Urinary bladder (tissue), 4 donors: ENCODE data around the gene WSB1. TPM values are rescaled to one million over a fixed set of nuclear protein-coding genes. Genes with fewer than 3 reads are reported as not detected.

ENCODE experiments used
- DNase-seq: peaks from one replicate; pipeline ENCODE4 v3.0.0-alpha.2; 2015; ENCODE audit errors: extremely low spot score
- H3K27ac ChIP-seq: one replicate; pipeline ENCODE4 v1.5.1; 2013; ENCODE audit warnings: low read depth, mild to moderate bottlenecking, moderate library complexity
- H3K36me3 ChIP-seq: one replicate; pipeline ENCODE4 v1.6.1; 2013; ENCODE audit warnings: mild to moderate bottlenecking, moderate library complexity; ENCODE audit not compliant: insufficient read depth
- H3K4me1 ChIP-seq: one replicate; pipeline ENCODE4 v1.6.1; 2013; ENCODE audit warnings: mild to moderate bottlenecking, moderate library complexity; ENCODE audit not compliant: insufficient read depth
- H3K4me3 ChIP-seq: one replicate; pipeline ENCODE4 v1.5.1; 2013; ENCODE audit warnings: low read depth, low read length
- WGBS: extraction: QIAGEN DNeasy Blood & Tissue Kit; methylation state at CpG from one replicate; pipeline ENCODE4 v1.1.7; 2013; 5-methylcytosine and 5-hydroxymethylcytosine counted together
- polyA plus RNA-seq: library from polyadenylated mRNA; stranded (reverse); fragments of 200-250 nt; gene quantifications from one replicate; pipeline ENCODE4 v1.2.3, GENCODE V29; 2013
- small RNA-seq: library from RNA; depleted of rRNA; stranded (forward); fragments of <200 nt; gene quantifications from one replicate; pipeline ENCODE3, GENCODE V24; 2014
- total RNA-seq: library from RNA; depleted of rRNA; stranded (reverse); fragments of >200 nt; gene quantifications from one replicate; pipeline ENCODE4 v1.2.3, GENCODE V29; 2014
- donor health status: healthy with polysubstance abuse.
- donor health status: healthy.

Gene WSB1
- total and polyA plus RNA-seq, 2 donors, result 118 to 400 TPM

DNA sequence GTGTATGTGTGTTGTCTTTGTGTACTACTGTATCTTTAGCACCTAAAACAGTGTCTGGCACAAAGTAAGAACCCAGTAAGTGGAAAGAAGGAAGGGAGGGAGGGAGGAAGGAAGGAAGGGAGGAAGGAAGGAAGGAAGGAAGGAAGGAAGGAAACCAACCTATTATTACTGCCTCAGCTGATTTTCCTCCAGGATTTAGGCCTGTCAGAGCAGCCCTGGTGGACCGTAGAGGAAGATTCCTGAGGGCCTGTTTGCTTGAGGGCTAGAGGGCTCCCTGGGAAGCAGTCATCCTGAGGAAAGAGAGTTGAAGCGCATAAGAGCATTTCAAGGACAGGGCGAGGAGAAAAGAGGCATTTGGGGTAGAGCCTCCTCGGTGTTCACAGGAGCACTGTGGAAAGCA lies 61.5 kb downstream of the WSB1 start:
- H3K4me3 ChIP-seq, result no peak overlapping the region
- H3K36me3 ChIP-seq, result no peaks in the 10 kb centered on the region
- no peaks in the 10 kb centered on the region for H3K4me1 ChIP-seq
- no peak for DNase-seq
- no peak overlapping the region for H3K27ac ChIP-seq
- WGBS, result 86% methylated on average over 4 of the region's 4 CpGs

DNA sequence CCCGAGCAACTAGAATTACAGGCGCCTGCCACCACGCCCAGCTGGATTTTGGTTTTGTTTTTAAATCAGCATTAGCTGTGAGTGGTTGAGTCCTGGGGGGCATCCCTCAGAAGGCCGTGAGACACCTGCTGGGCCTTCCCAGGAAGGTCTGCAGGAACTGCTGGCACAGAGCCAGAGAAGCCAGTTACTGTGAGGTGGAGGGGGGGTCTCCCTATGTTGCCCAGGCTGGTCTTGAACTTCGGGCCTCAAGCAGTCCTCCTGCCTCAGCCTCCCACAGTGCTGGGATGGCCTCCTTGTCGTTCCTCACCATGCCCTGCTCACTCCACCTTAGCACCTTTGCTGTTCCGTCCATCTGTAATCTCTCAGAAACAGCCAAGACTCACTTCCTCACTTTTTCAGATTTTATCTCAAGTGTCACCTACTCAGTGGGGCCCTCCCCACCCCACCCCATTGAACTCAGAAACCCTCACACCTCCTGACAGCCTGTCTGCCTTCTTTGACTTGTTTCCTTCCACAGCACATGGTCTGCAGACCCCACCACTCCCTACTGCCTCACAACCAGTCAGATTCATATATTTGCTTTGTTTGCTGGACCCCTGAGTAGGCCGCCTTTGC lies 62.3 kb downstream of the WSB1 start:
- WGBS, result 90% methylated on average over 8 of the region's 8 CpGs
- Histone ChIP-seq H3K27ac (no peak overlapping the region), H3K4me3 (no peak overlapping the region), H3K4me1 (no peaks in the 10 kb centered on the region), H3K36me3 (no peaks in the 10 kb centered on the region)
- no peak for DNase-seq

DNA sequence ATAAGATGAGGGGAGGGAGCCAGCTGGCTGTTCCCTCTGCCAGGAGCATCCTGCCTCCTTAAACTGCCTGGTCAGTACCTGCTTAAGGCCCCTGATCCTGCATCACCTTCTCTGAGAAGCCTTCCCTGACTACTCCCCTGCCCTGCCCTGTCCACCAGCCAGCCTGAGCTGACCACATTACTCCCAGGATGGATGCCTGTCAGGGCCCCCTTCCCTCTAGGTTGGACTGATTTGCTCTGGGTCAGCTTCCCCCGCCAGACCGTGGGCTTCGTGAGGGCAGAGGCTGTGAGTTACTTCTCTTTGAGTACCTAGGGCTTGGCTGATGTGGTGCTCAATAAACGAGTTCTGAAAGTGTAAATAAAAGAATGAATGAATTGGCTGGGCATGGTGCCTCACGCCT lies 63.3 kb downstream of the WSB1 start:
- H3K4me1 ChIP-seq, result no peaks in the 10 kb centered on the region
- no peak overlapping the region for H3K27ac ChIP-seq
- H3K4me3 ChIP-seq, result no peak overlapping the region
- 88% methylated on average over 5 of the region's 5 CpGs for WGBS
- DNase-seq, result no peak
- H3K36me3 ChIP-seq, result no peaks in the 10 kb centered on the region

DNA sequence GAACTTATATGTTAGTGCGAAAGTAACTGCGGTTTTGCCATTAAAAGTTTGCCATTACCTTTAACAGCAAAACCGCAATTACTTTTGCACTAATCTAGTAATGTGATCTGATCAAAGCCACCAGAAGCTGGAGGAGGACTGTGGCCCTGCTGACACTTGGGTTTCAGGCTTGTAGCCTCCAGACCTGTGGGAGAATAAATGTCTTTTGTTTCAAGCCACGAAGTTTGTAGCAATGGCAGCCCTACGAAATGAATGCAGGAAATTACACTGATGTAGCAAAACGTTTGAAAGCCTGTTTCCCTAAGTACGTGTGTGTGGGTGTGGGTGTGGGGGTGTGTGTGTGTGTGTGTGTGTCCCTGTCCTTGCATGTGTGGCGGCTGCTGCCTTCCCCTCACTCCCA lies 66.6 kb downstream of the WSB1 start:
- H3K36me3 ChIP-seq, result no peaks in the 10 kb centered on the region
- DNase-seq, result no peak
- WGBS, result 76% methylated on average over 8 of the region's 8 CpGs
- H3K4me3 ChIP-seq, result no peak overlapping the region
- H3K27ac ChIP-seq, result no peak overlapping the region
- H3K4me1 ChIP-seq, result no peaks in the 10 kb centered on the region

DNA sequence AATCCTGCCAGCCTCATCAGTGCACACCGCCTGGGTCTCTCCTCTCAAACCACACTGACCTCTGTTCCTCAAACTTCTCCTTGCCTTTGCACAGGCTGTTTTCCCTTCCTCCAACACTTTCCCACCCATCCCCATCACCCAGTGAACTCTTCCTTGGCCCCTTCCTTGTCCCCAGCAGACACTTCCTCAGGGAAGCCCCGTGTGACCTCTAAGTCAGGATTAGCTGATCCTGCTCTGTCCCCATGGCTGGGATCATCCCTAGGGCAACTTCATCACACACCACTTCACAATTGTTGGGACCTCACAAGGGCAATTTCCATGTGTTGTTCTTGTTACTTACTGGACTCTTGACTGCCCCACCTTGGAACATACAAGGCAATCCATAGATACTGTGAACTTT lies 67.8 kb downstream of the WSB1 start:
- no peak for DNase-seq
- 87% methylated on average over 2 of the region's 2 CpGs for WGBS

DNA sequence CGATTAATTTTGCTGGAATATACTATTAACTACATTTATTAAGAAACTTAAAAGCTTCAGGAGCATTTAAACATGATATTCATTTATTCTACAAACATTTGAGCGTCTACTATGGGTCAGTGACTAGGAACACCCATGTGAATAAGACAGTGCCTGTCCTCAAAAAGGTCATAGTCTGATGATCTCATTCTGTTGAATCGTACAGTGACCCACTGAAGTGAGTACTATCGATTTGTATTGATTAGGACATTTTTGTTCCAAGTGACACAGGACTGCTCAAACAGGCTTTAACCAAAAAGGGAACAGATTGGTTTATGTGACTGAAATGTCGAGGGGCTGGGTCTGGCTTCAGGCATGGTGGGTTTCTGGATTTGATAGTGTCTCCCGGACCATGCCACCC lies 68.6 kb downstream of the WSB1 start:
- DNase-seq, result no peak
- WGBS, result 80% methylated on average over 6 of the region's 6 CpGs
- Histone ChIP-seq H3K27ac (no peak overlapping the region), H3K4me3 (no peak overlapping the region), H3K36me3 (no peaks in the 10 kb centered on the region), H3K4me1 (no peaks in the 10 kb centered on the region)

More for the DNA sequence above, 67.8 kb downstream of the WSB1 start:
- H3K4me1 ChIP-seq, result no peaks in the 10 kb centered on the region
- H3K4me3 ChIP-seq, result no peak overlapping the region
- no peak overlapping the region for H3K27ac ChIP-seq
- no peaks in the 10 kb centered on the region for H3K36me3 ChIP-seq

DNA sequence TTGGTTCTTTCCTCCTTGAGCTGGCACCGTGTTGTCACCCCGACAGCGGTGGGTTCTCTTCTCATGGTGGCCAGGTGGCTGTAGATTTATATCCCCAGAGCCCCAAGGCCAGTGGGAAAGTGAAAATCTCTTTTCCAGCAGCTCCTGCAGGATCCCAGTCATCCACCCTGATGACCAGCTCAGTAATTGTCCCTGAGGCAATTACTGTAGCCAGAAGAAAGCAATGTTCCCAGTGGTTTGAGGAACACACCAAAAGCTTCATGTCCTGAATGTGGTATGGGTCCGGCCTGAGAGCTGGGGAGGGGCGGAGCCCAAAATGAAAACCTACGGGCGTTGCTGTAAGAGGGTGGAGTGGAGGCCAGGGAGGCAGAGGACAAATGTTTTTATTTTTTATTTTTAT lies 69.0 kb downstream of the WSB1 start:
- WGBS, result 78% methylated on average over 7 of the region's 7 CpGs
- no peak overlapping the region for H3K4me3 ChIP-seq
- no peak for DNase-seq
- no peaks in the 10 kb centered on the region for H3K36me3 ChIP-seq
- no peaks in the 10 kb centered on the region for H3K4me1 ChIP-seq
- H3K27ac ChIP-seq, result no peak overlapping the region

DNA sequence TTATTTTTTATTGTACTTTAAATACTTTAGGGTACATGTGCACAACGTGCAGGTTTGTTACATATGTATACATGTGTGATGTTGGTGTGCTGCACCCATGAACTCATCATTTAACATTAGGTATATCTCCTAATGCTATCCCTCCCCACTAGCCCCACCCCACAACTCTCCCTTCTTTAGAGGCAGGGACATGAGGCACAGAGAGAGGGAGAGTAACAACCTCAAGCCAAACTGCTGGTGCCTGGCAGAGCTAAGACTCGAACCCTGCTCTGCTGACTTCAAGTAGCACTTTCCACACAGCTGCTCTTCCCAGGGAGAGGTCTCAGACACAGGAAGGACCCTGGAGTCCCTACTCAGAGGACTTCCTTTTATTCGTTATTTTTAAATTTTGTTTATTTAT lies 69.4 kb downstream of the WSB1 start:
- H3K4me1 ChIP-seq, result no peaks in the 10 kb centered on the region
- WGBS, result 69% methylated on average over 3 of the region's 3 CpGs
- no peak overlapping the region for H3K27ac ChIP-seq
- H3K36me3 ChIP-seq, result no peaks in the 10 kb centered on the region
- H3K4me3 ChIP-seq, result no peak overlapping the region
- DNase-seq, result no peak

Small RNA genes lying within 50 kb of the gene (small RNA-seq; reads per million reads assigned to genes)
- not detected for gene MIR4522

Other genes starting within 250 kb of the WSB1 start
- gene KSR1, start 162.3 kb downstream of the WSB1 start, total RNA-seq, result 27.3 TPM
- gene KSR1, start 162.3 kb downstream of the WSB1 start, polyA plus RNA-seq, result 22.7 TPM